ENCODE data around the gene RIMBP2.

The RIMBP2 gene

GRCh38 chr12:130680451-130680990, 35.6 kb downstream of the RIMBP2 start:
- DNase-seq (ENCODE audit: low read depth, low spot score), result no peak

GRCh38 chr12:130677957-130678558, 38.0 kb downstream of the RIMBP2 start:
- DNase-seq (ENCODE audit: low read depth, low spot score), result no peak

- DNase-seq (ENCODE audit: low read depth, low spot score), result no peak
Measured at GRCh38 chr12:130675791-130676190, 40.3 kb downstream of the RIMBP2 start.

- DNase-seq (ENCODE audit: low read depth, low spot score), result no peak
Measured at GRCh38 chr12:130675121-130675520, 41.0 kb downstream of the RIMBP2 start.

GRCh38 chr12:130674676-130675075, 41.4 kb downstream of the RIMBP2 start:
- no peak for DNase-seq (ENCODE audit: low read depth, low spot score)

GRCh38 chr12:130673036-130673705, 42.9 kb downstream of the RIMBP2 start:
- no peak for DNase-seq (ENCODE audit: low read depth, low spot score)

GRCh38 chr12:130672089-130672820, 43.8 kb downstream of the RIMBP2 start:
- no peak for DNase-seq (ENCODE audit: low read depth, low spot score)

GRCh38 chr12:130671556-130671955, 44.5 kb downstream of the RIMBP2 start:
- no peak for DNase-seq (ENCODE audit: low read depth, low spot score)

GRCh38 chr12:130669797-130670196, 46.3 kb downstream of the RIMBP2 start:
- no peak for DNase-seq (ENCODE audit: low read depth, low spot score)

- DNase-seq (ENCODE audit: low read depth, low spot score), result no peak
Measured at GRCh38 chr12:130669205-130669557, 46.9 kb downstream of the RIMBP2 start.

GRCh38 chr12:130668286-130669204, 47.6 kb downstream of the RIMBP2 start:
- DNase-seq (ENCODE audit: low read depth, low spot score), result no peak

GRCh38 chr12:130667421-130667960, 48.6 kb downstream of the RIMBP2 start:
- DNase-seq (ENCODE audit: low read depth, low spot score), result no peak

GRCh38 chr12:130666645-130667044, 49.5 kb downstream of the RIMBP2 start:
- no peak for DNase-seq (ENCODE audit: low read depth, low spot score)

GRCh38 chr12:130665753-130666152, 50.3 kb downstream of the RIMBP2 start:
- no peak for DNase-seq (ENCODE audit: low read depth, low spot score)

- no peak for DNase-seq (ENCODE audit: low read depth, low spot score)
Measured at GRCh38 chr12:130664772-130665171, 51.3 kb downstream of the RIMBP2 start.

- no peak for DNase-seq (ENCODE audit: low read depth, low spot score)
Measured at GRCh38 chr12:130664252-130664651, 51.8 kb downstream of the RIMBP2 start.

GRCh38 chr12:130663514-130663913, 52.6 kb downstream of the RIMBP2 start:
- DNase-seq (ENCODE audit: low read depth, low spot score), result no peak

GRCh38 chr12:130661486-130662255, 54.4 kb downstream of the RIMBP2 start:
- no peak for DNase-seq (ENCODE audit: low read depth, low spot score)

- DNase-seq (ENCODE audit: low read depth, low spot score), result no peak
Measured at GRCh38 chr12:130661059-130661458, 55.0 kb downstream of the RIMBP2 start.

- DNase-seq (ENCODE audit: low read depth, low spot score), result no peak
Measured at GRCh38 chr12:130658145-130658911, 57.8 kb downstream of the RIMBP2 start.

Data from astrocyte of the hippocampus (primary cell).